Activated naive CD8-positive, alpha-beta T cell treated with anti-CD3 and anti-CD28 coated beads for 36 hours (primary cell): Measurements from ENCODE around the gene FXN. TPM values are rescaled to one million over a fixed set of nuclear protein-coding genes. Genes with fewer than 3 reads are reported as not detected.
"Not testable (repeated sequence)": the region's sequence is repeated elsewhere in the genome, so short reads cannot be mapped to it uniquely, and the experiment has no call there.

Experiments
- DNase-seq: peaks from one replicate; pipeline ENCODE4 v3.0.0; 2021
- H3K27ac Mint-ChIP-seq: one replicate; pipeline ENCODE4 v1.8.0; 2022; ENCODE audit warnings: mild to moderate bottlenecking, moderate library complexity, mixed read lengths
- H3K27me3 Mint-ChIP-seq: one replicate; pipeline ENCODE4 v1.8.0; 2022; ENCODE audit warnings: mild to moderate bottlenecking, mixed read lengths
- H3K36me3 Mint-ChIP-seq: one replicate; pipeline ENCODE4 v1.8.0; 2021; ENCODE audit warnings: mild to moderate bottlenecking, mixed read lengths
- H3K4me1 Mint-ChIP-seq: one replicate; pipeline ENCODE4 v1.8.0; 2021; ENCODE audit warnings: mixed read lengths
- H3K4me3 Mint-ChIP-seq: one replicate; pipeline ENCODE4 v1.8.0; 2022; ENCODE audit warnings: mild to moderate bottlenecking, moderate library complexity, mixed read lengths
- H3K9me3 Mint-ChIP-seq: one replicate; pipeline ENCODE4 v1.8.0; 2022; ENCODE audit warnings: mixed read lengths
- total RNA-seq, 2 experiments: library from RNA; stranded (reverse); gene quantifications; one replicate each; pipeline ENCODE4 v1.2.3, GENCODE V29; 2021

FXN gene
- total RNA-seq, result 10 to 100 TPM; 32.0 to 35.9 TPM

GRCh38 chr9:69035438-69036308, at the start of gene FXN:
Gene FXN (plus strand): TSS chr9:69035752. CDS start chr9:69035783, 31 bp downstream.
- DNase-seq, result peak; percentile 86
- no peaks in the 10 kb centered on the region for H3K27me3 Mint-ChIP-seq
- H3K9me3 Mint-ChIP-seq, result no peaks in the 10 kb centered on the region
- H3K36me3 Mint-ChIP-seq, result peaks cover 17% of the 10 kb centered on the region
- H3K4me1 Mint-ChIP-seq, result peaks cover 11% of the 10 kb centered on the region
- H3K4me3 Mint-ChIP-seq, result peak within 1 kb of the TSS; percentile 96
- peak within 1 kb of the TSS; percentile 91 for H3K27ac Mint-ChIP-seq

- H3K4me1 Mint-ChIP-seq, H3K27ac Mint-ChIP-seq, H3K9me3 Mint-ChIP-seq, DNase-seq, H3K27me3 Mint-ChIP-seq, H3K4me3 Mint-ChIP-seq, H3K36me3 Mint-ChIP-seq: not testable (repeated sequence)
Observed at GRCh38 chr9:68986949-68987348, 48.6 kb upstream of the FXN start.

GRCh38 chr9:68991457-68991856, 44.1 kb upstream of the FXN start:
- no peaks in the 10 kb centered on the region for H3K36me3 Mint-ChIP-seq
- H3K27me3 Mint-ChIP-seq, result no peaks in the 10 kb centered on the region
- no peaks in the 10 kb centered on the region for H3K9me3 Mint-ChIP-seq
- H3K4me1 Mint-ChIP-seq, result peaks cover 7% of the 10 kb centered on the region
- no peak for DNase-seq
- H3K4me3 Mint-ChIP-seq, result no peak overlapping the region
- H3K27ac Mint-ChIP-seq, result no peak overlapping the region

- Mint-ChIP-seq H3K27ac (no peak overlapping the region), H3K36me3 (no peaks in the 10 kb centered on the region), H3K4me1 (peaks cover 17% of the 10 kb centered on the region), H3K27me3 (no peaks in the 10 kb centered on the region), H3K9me3 (no peaks in the 10 kb centered on the region), H3K4me3 (no peak overlapping the region)
- DNase-seq, result no peak
Observed at GRCh38 chr9:68995776-68996175, 39.8 kb upstream of the FXN start.

- H3K36me3 Mint-ChIP-seq, result no peaks in the 10 kb centered on the region
- H3K27ac Mint-ChIP-seq, result peak overlapping the region; percentile 56
- H3K4me1 Mint-ChIP-seq, result peaks cover 17% of the 10 kb centered on the region
- H3K4me3 Mint-ChIP-seq, result peak overlapping the region; percentile 18
- H3K27me3 Mint-ChIP-seq, result no peaks in the 10 kb centered on the region
- DNase-seq, result no peak
- H3K9me3 Mint-ChIP-seq, result no peaks in the 10 kb centered on the region
Observed at GRCh38 chr9:68996462-68996861, 39.1 kb upstream of the FXN start.

GRCh38 chr9:68997666-68998065, 37.9 kb upstream of the FXN start:
- Mint-ChIP-seq H3K4me3 (no peak overlapping the region), H3K9me3 (no peaks in the 10 kb centered on the region), H3K27me3 (no peaks in the 10 kb centered on the region), H3K4me1 (peaks cover 17% of the 10 kb centered on the region), H3K27ac (no peak overlapping the region), H3K36me3 (no peaks in the 10 kb centered on the region)
- no peak for DNase-seq

GRCh38 chr9:68998385-68998784, 37.2 kb upstream of the FXN start:
- H3K4me1 Mint-ChIP-seq, result peaks cover 17% of the 10 kb centered on the region
- no peaks in the 10 kb centered on the region for H3K36me3 Mint-ChIP-seq
- DNase-seq, result no peak
- no peak overlapping the region for H3K4me3 Mint-ChIP-seq
- H3K27ac Mint-ChIP-seq, result no peak overlapping the region
- H3K27me3 Mint-ChIP-seq, result no peaks in the 10 kb centered on the region
- no peaks in the 10 kb centered on the region for H3K9me3 Mint-ChIP-seq

- H3K27ac Mint-ChIP-seq, result no peak overlapping the region
- no peak overlapping the region for H3K4me3 Mint-ChIP-seq
- no peaks in the 10 kb centered on the region for H3K27me3 Mint-ChIP-seq
- no peaks in the 10 kb centered on the region for H3K36me3 Mint-ChIP-seq
- peaks cover 17% of the 10 kb centered on the region for H3K4me1 Mint-ChIP-seq
- no peaks in the 10 kb centered on the region for H3K9me3 Mint-ChIP-seq
- DNase-seq, result no peak
Observed at GRCh38 chr9:68998812-68999211, 36.7 kb upstream of the FXN start.

- H3K4me3 Mint-ChIP-seq, result no peak overlapping the region
- peaks cover 17% of the 10 kb centered on the region for H3K4me1 Mint-ChIP-seq
- DNase-seq, result peak; percentile 50
- H3K9me3 Mint-ChIP-seq, result no peaks in the 10 kb centered on the region
- no peak overlapping the region for H3K27ac Mint-ChIP-seq
- H3K36me3 Mint-ChIP-seq, result no peaks in the 10 kb centered on the region
- no peaks in the 10 kb centered on the region for H3K27me3 Mint-ChIP-seq
Observed at GRCh38 chr9:68999393-69000105, 36.0 kb upstream of the FXN start.

GRCh38 chr9:69001921-69002320, 33.6 kb upstream of the FXN start:
- H3K4me3 Mint-ChIP-seq, result no peak overlapping the region
- H3K4me1 Mint-ChIP-seq, result peaks cover 9% of the 10 kb centered on the region
- no peak overlapping the region for H3K27ac Mint-ChIP-seq
- H3K27me3 Mint-ChIP-seq, result no peaks in the 10 kb centered on the region
- H3K9me3 Mint-ChIP-seq, result no peaks in the 10 kb centered on the region
- DNase-seq, result no peak
- H3K36me3 Mint-ChIP-seq, result no peaks in the 10 kb centered on the region

GRCh38 chr9:69003051-69003450, 32.5 kb upstream of the FXN start:
- H3K27ac Mint-ChIP-seq, result no peak overlapping the region
- no peaks in the 10 kb centered on the region for H3K27me3 Mint-ChIP-seq
- peaks cover 9% of the 10 kb centered on the region for H3K4me1 Mint-ChIP-seq
- H3K9me3 Mint-ChIP-seq, result no peaks in the 10 kb centered on the region
- no peak for DNase-seq
- no peaks in the 10 kb centered on the region for H3K36me3 Mint-ChIP-seq
- no peak overlapping the region for H3K4me3 Mint-ChIP-seq

GRCh38 chr9:69004836-69005235, 30.7 kb upstream of the FXN start:
- Mint-ChIP-seq H3K9me3 (no peaks in the 10 kb centered on the region), H3K27me3 (no peaks in the 10 kb centered on the region), H3K4me1 (no peaks in the 10 kb centered on the region), H3K4me3 (no peak overlapping the region), H3K27ac (no peak overlapping the region), H3K36me3 (no peaks in the 10 kb centered on the region)
- DNase-seq, result no peak

GRCh38 chr9:69009708-69010107, 25.8 kb upstream of the FXN start:
- Mint-ChIP-seq H3K27ac (no peak overlapping the region), H3K27me3 (peaks cover 30% of the 10 kb centered on the region), H3K9me3 (no peaks in the 10 kb centered on the region), H3K4me1 (peaks cover 7% of the 10 kb centered on the region), H3K36me3 (no peaks in the 10 kb centered on the region), H3K4me3 (no peak overlapping the region)
- DNase-seq, result no peak

GRCh38 chr9:69012696-69013381, 22.7 kb upstream of the FXN start:
- Mint-ChIP-seq H3K4me1 (peaks cover 7% of the 10 kb centered on the region), H3K9me3 (no peaks in the 10 kb centered on the region), H3K27ac (no peak overlapping the region), H3K36me3 (no peaks in the 10 kb centered on the region), H3K4me3 (no peak overlapping the region), H3K27me3 (peaks cover 30% of the 10 kb centered on the region)
- no peak for DNase-seq

GRCh38 chr9:69013382-69013727, 22.2 kb upstream of the FXN start:
- H3K4me1 Mint-ChIP-seq, result peaks cover 7% of the 10 kb centered on the region
- H3K27ac Mint-ChIP-seq, result no peak overlapping the region
- no peaks in the 10 kb centered on the region for H3K9me3 Mint-ChIP-seq
- peaks cover 30% of the 10 kb centered on the region for H3K27me3 Mint-ChIP-seq
- no peak for DNase-seq
- no peak overlapping the region for H3K4me3 Mint-ChIP-seq
- no peaks in the 10 kb centered on the region for H3K36me3 Mint-ChIP-seq
